Activated CD4-positive, CD25-positive, alpha-beta regulatory T cell treated with anti-CD3 and anti-CD28 coated beads, Interleukin-2, amount 50 U/mL, for 16 hours (primary cell): ENCODE data around the gene C16orf87.

ENCODE experiments used
- DNase-seq: peaks from one replicate; pipeline ENCODE4 v3.0.0-alpha.2; 2020; ENCODE audit warnings: low read depth, low spot score

C16orf87 gene

GRCh38 chr16:46757339-46758050 lies 73.5 kb downstream of the C16orf87 start:
- no peak for DNase-seq

- DNase-seq = no peak
Measured at GRCh38 chr16:46756772-46757171, 74.2 kb downstream of the C16orf87 start.

- DNase-seq = no peak
Measured at GRCh38 chr16:46753015-46753414, 78.0 kb downstream of the C16orf87 start.

- DNase-seq = no peak
Measured at GRCh38 chr16:46751381-46751780, 79.6 kb downstream of the C16orf87 start.

- DNase-seq = no peak
Measured at GRCh38 chr16:46748775-46749705, 81.9 kb downstream of the C16orf87 start.

- DNase-seq = no peak
Measured at GRCh38 chr16:46747777-46748651, 83.0 kb downstream of the C16orf87 start, which contains the start of gene MYLK3. Gene MYLK3 (minus strand): TSS chr16:46748344. CDS start chr16:46748193, 151 bp downstream.

GRCh38 chr16:46746821-46747776 lies 83.9 kb downstream of the C16orf87 start:
- no peak for DNase-seq
